Measurements from ENCODE around the gene TGM1. TPM values are rescaled to one million over a fixed set of nuclear protein-coding genes. Genes with fewer than 3 reads are reported as not detected.

TGM1 gene
- total and polyA plus RNA-seq, 10 of the 15 experiments (the other 5 are each of a cell fraction or from before 2014, with no cell fraction given): 0.05 to 5.9 (median 1.8) TPM

GRCh38 chr14:24274101-24274543 is 11.1 kb upstream of the TGM1 start (continued):
- TF ChIP-seq CEBPZ (IDR thresholded peaks at IDR 0.05; ENCODE audit: low read depth, low read length): no peak
- no peak for TF ChIP-seq LARP7 (IDR thresholded peaks at IDR 0.05)
- TF ChIP-seq CTCF (IDR thresholded peaks at IDR 0.05 in 2 of 3, conservative IDR thresholded peaks at IDR 0.05 in 1 of 3; ENCODE audit: control insufficient read depth in 2 of 3, extremely low read depth in 1 of 3, insufficient read depth in 1 of 3, low read depth in 3 of 3, low read length in 3 of 3): no peak
- no peak for TF ChIP-seq HCFC1 (IDR thresholded peaks at IDR 0.05; ENCODE audit: low read length)
- TF ChIP-seq NFIC (IDR thresholded peaks at IDR 0.05; ENCODE audit: low read depth, low read length): peak; percentile 87; the same call in 1 of the 2 replicates
- no peak for TF ChIP-seq RB1 (IDR thresholded peaks at IDR 0.05; ENCODE audit: borderline replicate concordance)
- no peak for TF ChIP-seq USF2 (IDR thresholded peaks at IDR 0.05; ENCODE audit: borderline replicate concordance, low read depth, low read length)
- TF ChIP-seq SP1 (IDR thresholded peaks at IDR 0.05; ENCODE audit: low read depth, low read length): no peak
- TF ChIP-seq ZNF687 (IDR thresholded peaks at IDR 0.05): no peak
- TF ChIP-seq CHD1 (IDR thresholded peaks at IDR 0.05; ENCODE audit: low read depth, low read length): no peak
- no peak for TF ChIP-seq WRNIP1 (IDR thresholded peaks at IDR 0.05; ENCODE audit: borderline replicate concordance, low read depth, low read length)
- no peak for TF ChIP-seq ATF3 (IDR thresholded peaks at IDR 0.05; ENCODE audit: borderline replicate concordance, extremely low read depth, low read depth, low read length)
- no peak for TF ChIP-seq PBX3 (IDR thresholded peaks at IDR 0.05; ENCODE audit: insufficient replicate concordance, low read depth, low read length)
- TF ChIP-seq NFYA (IDR thresholded peaks at IDR 0.05; ENCODE audit: borderline replicate concordance, low read depth, low read length): no peak
- TF ChIP-seq MYB (IDR thresholded peaks at IDR 0.05; ENCODE audit: borderline replicate concordance, low read depth, low read length): no peak
- peak; percentile 50; the same call in 1 of the 2 replicates for TF ChIP-seq ZNF384 (IDR thresholded peaks at IDR 0.05; ENCODE audit: borderline replicate concordance, low read depth, low read length)
- TF ChIP-seq CHD2 (IDR thresholded peaks at IDR 0.05; ENCODE audit: borderline replicate concordance, low read depth, low read length): no peak; the same call in 1 of the 2 replicates
- peak; percentile 81; the same call in 1 of the 2 replicates for TF ChIP-seq BACH1 (IDR thresholded peaks at IDR 0.05; ENCODE audit: borderline replicate concordance)
